HCT116 (cell line): ENCODE measurements around the gene EPN1. TPM values are rescaled to one million over a fixed set of nuclear protein-coding genes. Genes with fewer than 3 reads are reported as not detected.

Source experiments
- ATAC-seq: fragments of 200-7000 bp; cut with Tn5 transposase; 2 replicates; pipeline ENCODE4 v1.9.1; 2020; ENCODE audit warnings: mild to moderate bottlenecking, moderate library complexity
- BruUV-seq: library from RNA; stranded (reverse); fragments of 400-500 nt; replicated peaks from 2 replicates; lab custom pipeline; 2021; lab: Mats Ljungman, UMichigan
- CTCF ChIA-PET: fragments of 300-600 bp; sonication (Branson Sonifier 250); formaldehyde crosslinking; loops from one replicate; lab custom pipeline; 2021; ENCODE audit warnings: antibody characterized with exemption; lab: Charles Lee
- POLR2A ChIA-PET: fragments of 300-600, 350-600 bp; sonication (Branson Sonifier 250); formaldehyde crosslinking; loops from one replicate; lab custom pipeline; 2021; ENCODE audit warnings: antibody characterized with exemption; lab: Charles Lee
- RAD21 ChIA-PET, 2 experiments: fragments of 300-600 bp; sonication (Branson Sonifier 250); formaldehyde crosslinking; loops; one replicate each; lab custom pipeline; 2023; ENCODE audit warnings: low total read pairs in 2 of 2; ENCODE audit not compliant: uncharacterized antibody in 2 of 2, unreplicated experiment in 2 of 2, low non-redundant PET in 1 of 2; lab: Charles Lee
- DNase-seq: peaks from one replicate; pipeline ENCODE4 v3.0.0-alpha.2; 2010; ENCODE audit warnings: low read depth, low spot score
- H2AFZ ChIP-seq: fragments of 200-600 bp; shearing (Covaris generic), sonication (generic); 2 replicates; pipeline ENCODE4 v1.6.1; 2017; ENCODE audit warnings: low read depth, mixed run types, mixed read lengths, antibody characterized with exemption, low read length; ENCODE audit not compliant: poor library complexity, severe bottlenecking
- H3K27ac ChIP-seq: 2 replicates; pipeline ENCODE4 v1.5.1; 2012; ENCODE audit warnings: low read depth, low read length
- H3K27me3 ChIP-seq: fragments of 200-600 bp; sonication (generic); 2 replicates; pipeline ENCODE4 v1.6.1; 2016; ENCODE audit warnings: mixed run types, low read length, mixed read lengths; ENCODE audit not compliant: insufficient read depth
- H3K36me3 ChIP-seq, 2 experiments: fragments of 200-500 bp in 1 of 2; fragments of 200-600 bp in 1 of 2; sonication (Bioruptor generic) in 1 of 2; sonication (generic) in 1 of 2; 2 replicates each; pipeline versions ENCODE4 v1.5.1 to v1.6.1; 2014 to 2016; ENCODE audit warnings: low read length in 2 of 2, inconsistent platforms in 1 of 2, mixed read lengths in 1 of 2, mixed run types in 1 of 2; ENCODE audit not compliant: insufficient read depth in 2 of 2, control insufficient read depth in 1 of 2
- H3K4me1 ChIP-seq, 2 experiments: fragments of 200-600 bp in 1 of 2; sonication (generic) in 1 of 2; 2 replicates each; pipeline versions ENCODE4 v1.5.1 to v1.6.1; 2012 to 2017; ENCODE audit warnings: low read length in 2 of 2, inconsistent platforms in 1 of 2, mild to moderate bottlenecking in 1 of 2, mixed read lengths in 1 of 2, mixed run types in 1 of 2, moderate library complexity in 1 of 2; ENCODE audit not compliant: insufficient read depth in 2 of 2, control insufficient read depth in 1 of 2
- H3K4me2 ChIP-seq: fragments of 200-600 bp; sonication (generic); 2 replicates; pipeline ENCODE4 v1.6.1; 2017; ENCODE audit warnings: mixed run types, low read length, mixed read lengths
- H3K4me3 ChIP-seq, 2 experiments: fragments of 200-600 bp in 1 of 2; sonication (generic) in 1 of 2; replicated peaks in 1 of 2; 2 replicates each; pipeline ENCODE4 v1.5.1; 2011 to 2016; ENCODE audit warnings: low read length in 2 of 2, control low read depth in 1 of 2, low read depth in 1 of 2, mild to moderate bottlenecking in 1 of 2, mixed read lengths in 1 of 2, mixed run types in 1 of 2
- H3K79me2 ChIP-seq: fragments of 200-600 bp; sonication (generic); 2 replicates; pipeline ENCODE4 v1.6.1; 2017; ENCODE audit warnings: mild to moderate bottlenecking, mixed run types, low read length, moderate library complexity, mixed read lengths; ENCODE audit not compliant: insufficient read depth
- H3K9ac ChIP-seq: fragments of 200-600 bp; sonication (generic); 2 replicates; pipeline ENCODE4 v1.6.1; 2016; ENCODE audit warnings: low read length, mixed read lengths
- H3K9me2 ChIP-seq: fragments of 200-600 bp; sonication (generic), shearing (Covaris generic); 2 replicates; pipeline ENCODE4 v1.6.1; 2017; ENCODE audit warnings: mixed run types, mild to moderate bottlenecking, moderate library complexity; ENCODE audit not compliant: insufficient read depth
- H3K9me3 ChIP-seq, 2 experiments: fragments of 200-500 bp in 1 of 2; fragments of 200-600 bp in 1 of 2; sonication (Bioruptor generic) in 1 of 2; sonication (generic) in 1 of 2; 2 replicates each; pipeline ENCODE4 v1.6.1; 2014 to 2017; ENCODE audit warnings: low read length in 2 of 2, mixed read lengths in 2 of 2, inconsistent platforms in 1 of 2, low read depth in 1 of 2, mild to moderate bottlenecking in 1 of 2, mixed run types in 1 of 2, moderate library complexity in 1 of 2; ENCODE audit not compliant: control insufficient read depth in 1 of 2, insufficient read depth in 1 of 2
- H4K20me1 ChIP-seq: fragments of 200-600 bp; sonication (generic), shearing (Covaris generic); 2 replicates; pipeline ENCODE4 v1.6.1; 2017; ENCODE audit warnings: mixed run types, mild to moderate bottlenecking, moderate library complexity; ENCODE audit not compliant: insufficient read depth
- FOSL1 ChIP-seq: IDR thresholded peaks from 2 replicates; pipeline ENCODE4 v1.6.1; 2012; ENCODE audit warnings: low read depth
- JUND ChIP-seq: IDR thresholded peaks from 2 replicates; pipeline ENCODE4 v1.6.1; 2012
- POLR2A ChIP-seq: IDR thresholded peaks from 2 replicates; pipeline ENCODE4 v1.7.0; 2011; ENCODE audit warnings: borderline replicate concordance; ENCODE audit not compliant: insufficient read depth, insufficient read length; ENCODE audit errors: extremely low read depth
- ZNF274 ChIP-seq: fragments of 200-500 bp; sonication (Bioruptor generic); IDR thresholded peaks from 2 replicates; pipeline ENCODE4 v1.6.1; 2014; ENCODE audit warnings: mild to moderate bottlenecking, low read depth, low read length, inconsistent platforms
- intact Hi-C: fragments of 100-400 bp; cut with micrococcal nuclease; formaldehyde crosslinking; loops from 2 replicates; pipeline ENCODE4 v1.10.0; 2022
- total RNA-seq: library from RNA; stranded (reverse); gene quantifications from one replicate; pipeline ENCODE4 v1.2.1, GENCODE V29; 2021; ENCODE audit not compliant: unreplicated experiment
- TF ChIP-seq, protein P1 (sequence below), 3 experiments: fragments of 200-600 bp in 1 of 3; sonication (generic) in 1 of 3; IDR thresholded peaks in 2 of 3; conservative IDR thresholded peaks in 1 of 3; 2 replicates each; pipeline ENCODE4 v1.5.1; 2012 to 2017; ENCODE audit warnings: low read depth in 2 of 3, low read length in 2 of 3, antibody characterized with exemption in 1 of 3, borderline replicate concordance in 1 of 3, control low read depth in 1 of 3, mild to moderate bottlenecking in 1 of 3, mixed read lengths in 1 of 3, mixed run types in 1 of 3, moderate library complexity in 1 of 3; ENCODE audit not compliant: insufficient read depth in 1 of 3
- TF ChIP-seq, protein P2 (sequence below): IDR thresholded peaks from 2 replicates; pipeline ENCODE4 v1.6.1; 2012; ENCODE audit warnings: low read depth

EPN1 gene
- total RNA-seq, 1 experiment from 2014 or later: 122 TPM

DNA sequence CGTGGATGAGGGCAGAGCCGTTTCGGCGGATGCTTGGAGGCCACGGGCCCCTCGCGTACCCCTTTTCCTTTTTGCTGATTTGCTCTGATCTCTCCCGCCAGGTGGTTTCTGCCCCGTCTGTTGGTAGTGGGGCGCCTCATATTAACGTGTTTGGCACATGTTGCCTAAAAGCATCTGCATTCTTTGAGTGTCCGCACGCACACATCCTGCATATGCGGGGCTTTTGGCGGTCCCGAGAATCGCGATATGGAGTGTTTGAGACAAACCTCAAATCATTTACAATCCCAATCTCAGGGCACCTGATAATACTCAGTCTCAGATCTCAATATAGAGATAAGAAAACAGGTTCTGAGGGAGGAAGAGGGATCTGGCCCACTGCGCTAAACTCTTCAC, 19.4 kb upstream of the EPN1 start:
- Histone ChIP-seq H3K9me3 (no peaks in the 10 kb centered on the region), H3K4me1 (peaks cover 18 to 29% of the 10 kb centered on the region in 2 experiments; a peak in 3 of 4 replicates), H2AFZ (no peak overlapping the region), H3K9me2 (no peaks in the 10 kb centered on the region)
- CTCF ChIA-PET: interaction anchor here (2.9 kb wide), 1 partner anchor 16 kb away, joined by 15 read pairs; no protein-coding TSS in a partner anchor
- TF ChIP-seq, protein P1, sequence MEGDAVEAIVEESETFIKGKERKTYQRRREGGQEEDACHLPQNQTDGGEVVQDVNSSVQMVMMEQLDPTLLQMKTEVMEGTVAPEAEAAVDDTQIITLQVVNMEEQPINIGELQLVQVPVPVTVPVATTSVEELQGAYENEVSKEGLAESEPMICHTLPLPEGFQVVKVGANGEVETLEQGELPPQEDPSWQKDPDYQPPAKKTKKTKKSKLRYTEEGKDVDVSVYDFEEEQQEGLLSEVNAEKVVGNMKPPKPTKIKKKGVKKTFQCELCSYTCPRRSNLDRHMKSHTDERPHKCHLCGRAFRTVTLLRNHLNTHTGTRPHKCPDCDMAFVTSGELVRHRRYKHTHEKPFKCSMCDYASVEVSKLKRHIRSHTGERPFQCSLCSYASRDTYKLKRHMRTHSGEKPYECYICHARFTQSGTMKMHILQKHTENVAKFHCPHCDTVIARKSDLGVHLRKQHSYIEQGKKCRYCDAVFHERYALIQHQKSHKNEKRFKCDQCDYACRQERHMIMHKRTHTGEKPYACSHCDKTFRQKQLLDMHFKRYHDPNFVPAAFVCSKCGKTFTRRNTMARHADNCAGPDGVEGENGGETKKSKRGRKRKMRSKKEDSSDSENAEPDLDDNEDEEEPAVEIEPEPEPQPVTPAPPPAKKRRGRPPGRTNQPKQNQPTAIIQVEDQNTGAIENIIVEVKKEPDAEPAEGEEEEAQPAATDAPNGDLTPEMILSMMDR (IDR thresholded peaks at IDR 0.05 in 2 of 3, conservative IDR thresholded peaks at IDR 0.05 in 1 of 3; ENCODE audit: borderline replicate concordance in 1 of 3, insufficient read depth in 1 of 3, low read depth in 2 of 3, low read length in 2 of 3): no peak
- TF ChIP-seq, protein P2, sequence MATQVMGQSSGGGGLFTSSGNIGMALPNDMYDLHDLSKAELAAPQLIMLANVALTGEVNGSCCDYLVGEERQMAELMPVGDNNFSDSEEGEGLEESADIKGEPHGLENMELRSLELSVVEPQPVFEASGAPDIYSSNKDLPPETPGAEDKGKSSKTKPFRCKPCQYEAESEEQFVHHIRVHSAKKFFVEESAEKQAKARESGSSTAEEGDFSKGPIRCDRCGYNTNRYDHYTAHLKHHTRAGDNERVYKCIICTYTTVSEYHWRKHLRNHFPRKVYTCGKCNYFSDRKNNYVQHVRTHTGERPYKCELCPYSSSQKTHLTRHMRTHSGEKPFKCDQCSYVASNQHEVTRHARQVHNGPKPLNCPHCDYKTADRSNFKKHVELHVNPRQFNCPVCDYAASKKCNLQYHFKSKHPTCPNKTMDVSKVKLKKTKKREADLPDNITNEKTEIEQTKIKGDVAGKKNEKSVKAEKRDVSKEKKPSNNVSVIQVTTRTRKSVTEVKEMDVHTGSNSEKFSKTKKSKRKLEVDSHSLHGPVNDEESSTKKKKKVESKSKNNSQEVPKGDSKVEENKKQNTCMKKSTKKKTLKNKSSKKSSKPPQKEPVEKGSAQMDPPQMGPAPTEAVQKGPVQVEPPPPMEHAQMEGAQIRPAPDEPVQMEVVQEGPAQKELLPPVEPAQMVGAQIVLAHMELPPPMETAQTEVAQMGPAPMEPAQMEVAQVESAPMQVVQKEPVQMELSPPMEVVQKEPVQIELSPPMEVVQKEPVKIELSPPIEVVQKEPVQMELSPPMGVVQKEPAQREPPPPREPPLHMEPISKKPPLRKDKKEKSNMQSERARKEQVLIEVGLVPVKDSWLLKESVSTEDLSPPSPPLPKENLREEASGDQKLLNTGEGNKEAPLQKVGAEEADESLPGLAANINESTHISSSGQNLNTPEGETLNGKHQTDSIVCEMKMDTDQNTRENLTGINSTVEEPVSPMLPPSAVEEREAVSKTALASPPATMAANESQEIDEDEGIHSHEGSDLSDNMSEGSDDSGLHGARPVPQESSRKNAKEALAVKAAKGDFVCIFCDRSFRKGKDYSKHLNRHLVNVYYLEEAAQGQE: no peak
- TF ChIP-seq FOSL1 (no peak), JUND (no peak), POLR2A (no peak), ZNF274 (no peak)
- TF ChIP-seq, all 23 proteins: peak for 0
- ChIA-PET RAD21 (no interaction called here), POLR2A (no interaction called here)
- DNase-seq: no peak
- no peaks in the 10 kb centered on the region for H3K27me3 ChIP-seq
- peak overlapping the region; percentile 93 to 94 for H3K4me3 ChIP-seq
- TSS peak; percentile 67 for BruUV-seq
- ATAC-seq: no peak
- peak overlapping the region; percentile 99 for H3K9ac ChIP-seq
- H3K79me2 ChIP-seq: peaks cover 54% of the 10 kb centered on the region
- H3K36me3 ChIP-seq: peaks cover 13 to 20% of the 10 kb centered on the region in 2 experiments; a peak in 3 of 4 replicates
- peak overlapping the region; percentile 79 for H3K4me2 ChIP-seq
- intact Hi-C loops: no loop called here
- peak overlapping the region; percentile 99 for H3K27ac ChIP-seq
- no peaks in the 10 kb centered on the region; the same call in 1 of the 2 replicates for H4K20me1 ChIP-seq
